Thymus (tissue), 11 donors: Measurements from ENCODE around the gene KLHL35. TPM values are rescaled to one million over a fixed set of nuclear protein-coding genes. Genes with fewer than 3 reads are reported as not detected.
"Not testable (repeated sequence)": the region's sequence is repeated elsewhere in the genome, so short reads cannot be mapped to it uniquely, and the experiment has no call there.

Experiments
- DNase-seq, 9 donors: peaks; one replicate each; pipeline ENCODE4 v3.0.0-alpha.2; 2013; ENCODE audit warnings: low spot score in 9 of 9, low read depth in 6 of 9, missing footprints in 1 of 9
- H3K27ac ChIP-seq, 2 donors: one replicate each; pipeline ENCODE4 v1.5.1; 2013; ENCODE audit warnings: control low read depth in 1 of 2, low read depth in 1 of 2, low read length in 1 of 2, mild to moderate bottlenecking in 1 of 2, moderate library complexity in 1 of 2
- H3K27me3 ChIP-seq, 2 donors: one replicate each; pipeline ENCODE4 v1.5.1; 2013; ENCODE audit warnings: low read length in 1 of 2; ENCODE audit not compliant: control insufficient read depth in 2 of 2, insufficient read depth in 1 of 2
- H3K36me3 ChIP-seq, 2 donors: one replicate each; pipeline ENCODE4 v1.5.1; 2013; ENCODE audit warnings: low read length in 1 of 2, mild to moderate bottlenecking in 1 of 2, moderate library complexity in 1 of 2; ENCODE audit not compliant: control insufficient read depth in 2 of 2, insufficient read depth in 2 of 2
- H3K4me1 ChIP-seq, 2 donors: one replicate each; pipeline ENCODE4 v1.5.1; 2013; ENCODE audit warnings: low read length in 2 of 2; ENCODE audit not compliant: control insufficient read depth in 2 of 2, insufficient read depth in 2 of 2
- H3K4me3 ChIP-seq, 2 donors: one replicate each; pipeline ENCODE4 v1.5.1; 2013; ENCODE audit warnings: low read length in 2 of 2, control low read depth in 1 of 2, mild to moderate bottlenecking in 1 of 2
- H3K9me3 ChIP-seq, 2 donors: one replicate each; pipeline ENCODE4 v1.5.1; 2013; ENCODE audit warnings: low read length in 1 of 2, mild to moderate bottlenecking in 1 of 2; ENCODE audit not compliant: control insufficient read depth in 2 of 2, insufficient read depth in 1 of 2
- WGBS: extraction: QIAGEN DNeasy Blood & Tissue Kit; methylation state at CpG from one replicate; pipeline ENCODE4 v1.1.7; 2013; 5-methylcytosine and 5-hydroxymethylcytosine counted together
- polyA plus RNA-seq: library from polyadenylated mRNA; stranded (reverse); fragments of 200-250 nt; gene quantifications from one replicate; pipeline ENCODE4 v1.2.3, GENCODE V29; 2013
- total RNA-seq: library from RNA; stranded (reverse); fragments of 120-200 nt; gene quantifications from one replicate; pipeline ENCODE4 v1.2.4, GENCODE V29; 2013
- donor health status: healthy.

The KLHL35 gene
- total and polyA plus RNA-seq, 2 donors: 0.57 to 1.0 TPM

DNA sequence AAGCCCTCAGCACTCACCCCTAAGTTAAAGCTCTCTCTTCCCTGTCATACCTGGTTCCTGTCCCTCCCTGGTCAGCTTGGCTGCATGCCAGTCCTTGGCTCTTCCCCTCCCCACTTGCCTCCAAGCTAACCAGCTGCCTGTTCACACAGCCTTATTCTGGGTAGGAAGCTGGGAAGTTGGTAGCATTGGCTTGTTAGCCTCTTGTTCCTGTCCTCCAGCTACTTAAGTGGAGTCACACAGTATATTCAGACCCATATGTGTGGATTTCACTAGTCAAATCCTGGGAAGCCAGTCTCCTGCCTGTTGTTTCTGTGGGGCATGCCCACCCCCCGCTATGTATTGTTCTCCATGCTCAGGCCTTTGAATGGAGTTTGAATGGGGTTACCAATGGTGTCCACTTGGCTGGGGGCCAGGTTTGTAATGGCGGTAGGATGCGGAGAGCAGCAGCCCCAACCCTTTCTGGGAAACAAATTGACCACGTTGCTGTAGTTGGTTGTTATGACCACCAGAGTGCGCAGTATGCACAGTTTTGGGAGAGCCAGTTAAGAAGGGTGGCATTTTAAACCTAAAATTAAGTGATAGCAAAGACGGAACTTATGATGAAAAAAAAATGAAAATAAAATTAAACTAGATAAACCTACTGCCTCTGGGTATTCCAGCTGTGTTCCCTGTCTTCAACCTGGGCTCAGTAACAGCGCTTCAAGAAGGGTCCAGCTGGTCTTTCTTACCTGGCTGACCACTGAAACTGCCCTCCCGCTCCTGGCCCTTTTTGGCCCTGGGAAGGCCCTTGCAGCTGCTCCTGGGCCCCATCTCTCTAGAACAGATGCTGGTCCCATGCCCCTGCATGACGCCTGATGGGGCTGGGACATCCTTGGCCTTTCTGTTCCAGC lies 44.4 kb downstream of the KLHL35 start:
- H3K27ac ChIP-seq: no peak overlapping the region
- no peaks in the 10 kb centered on the region for H3K36me3 ChIP-seq

DNA sequence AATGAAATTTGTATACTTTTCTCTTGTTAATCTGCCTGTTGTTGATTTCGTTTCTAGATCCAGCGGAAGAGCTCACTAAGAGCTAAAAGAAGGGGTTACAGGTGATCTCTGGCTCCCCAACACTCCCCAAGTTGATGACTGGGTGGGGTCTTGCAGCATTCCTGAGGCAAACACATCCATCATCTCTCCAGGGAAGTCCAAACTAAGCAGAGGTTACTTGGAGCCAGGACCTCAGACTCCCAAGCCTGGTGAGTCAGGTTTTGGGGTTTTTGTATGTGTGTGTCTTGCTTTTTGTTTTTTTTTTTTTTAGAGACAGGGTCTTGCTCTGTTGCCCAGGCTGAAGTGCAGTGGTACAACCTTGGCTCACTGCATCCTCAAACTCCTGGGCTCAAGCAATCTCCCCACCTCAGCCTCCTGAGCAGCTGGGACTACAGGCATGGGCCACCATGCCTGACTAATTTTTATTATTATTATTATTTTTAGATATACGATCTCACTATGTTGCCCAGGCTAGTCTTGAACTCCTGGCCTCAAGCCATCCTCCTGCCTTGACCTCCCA lies 45.2 kb downstream of the KLHL35 start:
- Histone ChIP-seq H3K9me3 (no peaks in the 10 kb centered on the region), H3K36me3 (no peaks in the 10 kb centered on the region), H3K27me3 (peaks cover 0 to 7% of the 10 kb centered on the region in 2 donors), H3K4me1 (peaks cover 3 to 11% of the 10 kb centered on the region in 2 donors), H3K27ac (no peak overlapping the region), H3K4me3 (no peak overlapping the region)
- DNase-seq: no peak
- WGBS: 93% methylated on average over 3 of the region's 3 CpGs

More for the DNA sequence above, 44.4 kb downstream of the KLHL35 start:
- WGBS: 34% methylated on average over 9 of the region's 9 CpGs
- Histone ChIP-seq H3K27me3 (peaks cover 0 to 7% of the 10 kb centered on the region in 2 donors), H3K4me3 (no peak overlapping the region), H3K9me3 (no peaks in the 10 kb centered on the region), H3K4me1 (peaks cover 3 to 6% of the 10 kb centered on the region in 2 donors)
- DNase-seq: peak; percentile 29 to 84 (median 56)

DNA sequence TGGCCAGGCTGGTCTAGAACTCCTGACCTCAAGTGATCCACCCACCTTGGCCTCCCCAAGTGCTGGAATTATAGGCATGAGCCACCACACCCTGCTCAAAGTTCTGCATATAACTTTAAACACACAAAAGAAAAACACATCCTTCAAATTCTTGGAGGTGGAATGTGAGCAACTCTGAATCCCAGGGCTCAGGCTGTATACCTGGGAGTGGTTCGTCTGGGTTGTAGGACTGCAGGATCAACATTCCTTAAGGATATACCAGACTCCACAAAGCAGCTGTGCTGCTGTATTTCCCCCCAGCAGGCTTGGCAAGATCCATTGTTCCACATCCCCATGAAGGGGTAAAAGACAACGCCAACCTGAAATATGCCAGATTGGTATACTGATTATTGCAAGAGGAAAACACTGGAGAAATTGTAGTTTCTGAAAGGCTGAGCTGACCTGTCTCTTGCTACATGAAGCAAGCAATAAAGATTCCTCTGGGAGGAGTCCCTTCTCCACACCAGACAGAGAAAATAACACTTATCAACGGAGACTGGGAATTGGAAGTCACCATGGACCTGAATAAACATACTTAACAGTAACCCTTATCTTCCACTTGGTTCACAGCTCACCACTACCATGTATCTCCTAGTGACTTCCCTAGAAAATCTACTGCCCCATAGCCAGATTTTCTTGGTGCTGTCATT lies 45.9 kb downstream of the KLHL35 start:
- Histone ChIP-seq H3K27ac (no peak overlapping the region), H3K9me3 (no peaks in the 10 kb centered on the region), H3K4me3 (no peak overlapping the region), H3K36me3 (no peaks in the 10 kb centered on the region), H3K4me1 (peaks cover 3 to 11% of the 10 kb centered on the region in 2 donors), H3K27me3 (peaks cover 0 to 7% of the 10 kb centered on the region in 2 donors)
- 95% methylated on average over 3 of the region's 3 CpGs for WGBS
- no peak for DNase-seq

DNA sequence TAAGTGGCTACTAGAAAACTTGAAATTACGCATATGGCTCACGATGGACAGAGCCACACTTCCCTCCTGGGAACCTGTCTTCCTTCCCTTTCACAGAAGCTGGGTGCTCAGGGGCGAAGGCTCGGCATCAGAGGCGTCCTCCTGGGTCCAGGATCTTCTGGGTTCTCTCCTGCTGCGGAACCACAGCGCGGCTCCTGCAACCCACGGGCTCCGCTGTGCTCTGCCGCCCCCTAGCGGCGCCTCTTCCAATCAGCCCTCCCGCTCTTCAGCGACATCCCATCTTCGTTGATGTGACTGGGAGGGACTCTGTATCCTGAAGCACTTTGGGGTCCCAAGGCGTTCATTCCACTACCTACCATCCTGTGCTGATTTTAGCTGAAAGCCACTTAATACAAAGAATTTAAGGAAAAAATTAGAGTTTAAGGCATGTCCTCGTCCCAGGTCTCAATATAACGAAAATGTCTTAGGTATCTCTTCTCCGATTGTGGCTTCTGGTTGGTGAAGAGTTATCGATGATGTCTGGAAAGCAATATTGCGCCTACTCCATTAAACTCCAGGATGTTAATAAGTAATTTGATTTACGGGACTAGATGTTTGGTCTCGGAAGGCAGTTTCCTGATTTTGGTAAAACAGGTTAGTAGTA lies 48.4 kb downstream of the KLHL35 start:
- H3K36me3 ChIP-seq: no peaks in the 10 kb centered on the region
- no peak overlapping the region for H3K4me3 ChIP-seq
- no peak overlapping the region for H3K27ac ChIP-seq
- no peaks in the 10 kb centered on the region for H3K9me3 ChIP-seq
- DNase-seq: peak; percentile 38 to 83 (median 66)
- peaks cover 3 to 15% of the 10 kb centered on the region in 2 donors for H3K4me1 ChIP-seq
- peaks cover 0 to 5% of the 10 kb centered on the region in 2 donors for H3K27me3 ChIP-seq
- 29% methylated on average over 24 of the region's 24 CpGs for WGBS

DNA sequence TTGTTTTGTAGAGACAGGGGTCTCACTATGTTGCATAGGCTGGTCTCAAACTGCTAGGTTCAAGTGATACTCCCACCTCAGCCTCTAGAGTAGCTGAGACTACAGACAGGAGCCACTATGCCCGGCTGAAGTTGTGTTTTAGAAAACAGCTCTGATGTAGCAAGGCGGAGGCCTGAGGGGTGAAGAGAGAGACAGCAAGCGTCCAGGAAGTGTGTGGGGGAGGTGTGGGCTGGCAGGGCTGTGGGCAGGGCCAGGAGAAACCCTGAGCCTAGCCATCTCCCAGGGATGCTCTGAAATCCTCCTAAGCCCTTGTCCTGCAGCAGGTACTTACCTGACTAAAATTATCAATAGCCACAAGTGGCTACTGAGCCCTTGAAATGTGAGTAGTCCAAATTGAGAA lies 49.8 kb downstream of the KLHL35 start:
- Histone ChIP-seq H3K27ac (no peak overlapping the region), H3K4me3 (no peak overlapping the region), H3K36me3 (no peaks in the 10 kb centered on the region), H3K9me3 (no peaks in the 10 kb centered on the region), H3K4me1 (peaks cover 0 to 15% of the 10 kb centered on the region in 2 donors), H3K27me3 (peaks cover 0 to 3% of the 10 kb centered on the region in 2 donors)
- WGBS: 25% methylated on average over 3 of the region's 3 CpGs
- peak in 2 of 9 donors; percentile 20 to 41 for DNase-seq

DNA sequence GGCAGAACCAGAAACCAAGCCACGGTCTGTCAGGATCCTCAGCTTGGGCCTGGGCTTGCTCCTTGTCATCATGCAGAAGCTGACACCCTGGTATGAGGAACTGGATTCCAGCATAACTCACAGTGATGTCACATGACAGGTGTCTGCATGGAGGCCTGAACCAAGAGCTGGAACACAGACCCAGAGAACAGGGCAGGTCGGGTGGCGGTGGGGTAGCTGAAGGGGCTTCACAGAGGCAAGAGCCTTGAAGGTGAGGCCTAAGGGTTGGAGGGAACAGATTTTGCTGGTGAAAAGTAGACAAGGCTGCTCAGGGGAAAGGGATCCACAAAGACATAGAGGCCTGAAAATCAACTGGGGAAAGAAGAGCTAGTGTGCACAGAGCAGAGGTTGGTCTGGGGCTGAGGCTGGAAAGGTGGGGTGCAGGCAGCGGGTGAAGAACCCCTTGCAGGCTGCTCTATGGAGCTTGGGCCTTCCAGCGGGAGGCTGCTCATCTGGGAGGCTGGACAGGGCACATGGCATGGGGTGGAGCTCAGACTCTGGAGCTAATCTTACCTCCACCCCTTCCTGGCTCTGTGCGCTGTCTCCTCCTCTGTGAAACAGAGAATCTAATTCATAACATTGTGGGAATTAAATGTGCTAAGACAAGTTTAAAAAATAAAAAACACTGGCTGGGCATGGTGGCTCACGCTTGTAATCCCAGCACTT lies 52.1 kb downstream of the KLHL35 start:
- Histone ChIP-seq H3K4me1 (peaks cover 0 to 15% of the 10 kb centered on the region in 2 donors), H3K27me3 (no peaks in the 10 kb centered on the region), H3K9me3 (no peaks in the 10 kb centered on the region), H3K4me3 (no peak overlapping the region), H3K27ac (no peak overlapping the region), H3K36me3 (no peaks in the 10 kb centered on the region)
- DNase-seq: no peak
- WGBS: 86% methylated on average over 7 of the region's 7 CpGs

DNA sequence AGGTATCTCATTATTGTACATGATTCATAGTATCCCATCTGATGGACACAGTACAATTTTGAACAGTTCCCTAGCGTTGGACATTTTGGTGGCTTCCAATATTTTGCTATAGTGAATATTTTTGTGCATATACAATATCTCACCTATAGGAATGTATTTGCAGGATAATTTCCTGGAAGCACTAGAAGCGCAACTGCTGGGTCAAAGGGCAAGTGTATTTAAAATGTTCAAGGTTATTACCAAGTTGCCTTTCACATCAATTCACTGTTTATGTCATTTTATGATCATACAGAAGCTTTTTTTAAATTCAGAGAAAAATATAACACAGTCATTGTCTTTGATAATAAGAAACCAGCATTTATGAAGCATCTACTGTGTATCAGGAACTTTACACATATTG lies 52.8 kb downstream of the KLHL35 start:
- DNase-seq: no peak
- 97% methylated on average over 2 of the region's 2 CpGs for WGBS
- no peaks in the 10 kb centered on the region for H3K9me3 ChIP-seq
- H3K27ac ChIP-seq: no peak overlapping the region
- H3K27me3 ChIP-seq: no peaks in the 10 kb centered on the region
- H3K4me3 ChIP-seq: no peak overlapping the region
- H3K4me1 ChIP-seq: peaks cover 0 to 15% of the 10 kb centered on the region in 2 donors
- no peaks in the 10 kb centered on the region for H3K36me3 ChIP-seq

DNA sequence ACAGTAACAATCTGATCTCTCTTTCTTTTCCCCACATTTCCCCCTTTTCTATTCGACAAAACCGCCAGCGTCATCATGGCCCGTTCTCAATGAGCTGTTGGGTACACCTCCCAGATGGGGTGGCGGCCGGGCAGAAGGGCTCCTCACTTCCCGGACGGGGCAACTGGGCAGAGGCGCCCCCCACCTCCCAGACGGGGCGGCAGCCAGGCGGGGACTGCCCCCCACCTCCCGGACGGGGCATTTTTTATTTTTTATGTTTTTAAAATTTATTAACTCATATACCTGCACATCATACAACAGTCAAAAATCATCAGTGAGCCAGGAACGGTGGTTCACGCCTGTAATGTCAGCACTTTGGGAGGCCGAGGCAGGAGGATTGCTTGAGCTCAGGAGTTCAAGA lies 54.2 kb downstream of the KLHL35 start:
- H3K27me3 ChIP-seq, H3K36me3 ChIP-seq, DNase-seq, H3K27ac ChIP-seq, H3K4me1 ChIP-seq, H3K9me3 ChIP-seq, H3K4me3 ChIP-seq: not testable (repeated sequence)
- WGBS: 98% methylated on average over 17 of the region's 17 CpGs
